ENCODE data around the gene ROR2. TPM values are rescaled to one million over a fixed set of nuclear protein-coding genes. Genes with fewer than 3 reads are reported as not detected.
A peak's percentile ranks its signal among the peaks of the same experiment; 100 is the strongest.

The ROR2 gene
- total RNA-seq, 1 donor from 2014 or later, result 3.8 TPM

DNA sequence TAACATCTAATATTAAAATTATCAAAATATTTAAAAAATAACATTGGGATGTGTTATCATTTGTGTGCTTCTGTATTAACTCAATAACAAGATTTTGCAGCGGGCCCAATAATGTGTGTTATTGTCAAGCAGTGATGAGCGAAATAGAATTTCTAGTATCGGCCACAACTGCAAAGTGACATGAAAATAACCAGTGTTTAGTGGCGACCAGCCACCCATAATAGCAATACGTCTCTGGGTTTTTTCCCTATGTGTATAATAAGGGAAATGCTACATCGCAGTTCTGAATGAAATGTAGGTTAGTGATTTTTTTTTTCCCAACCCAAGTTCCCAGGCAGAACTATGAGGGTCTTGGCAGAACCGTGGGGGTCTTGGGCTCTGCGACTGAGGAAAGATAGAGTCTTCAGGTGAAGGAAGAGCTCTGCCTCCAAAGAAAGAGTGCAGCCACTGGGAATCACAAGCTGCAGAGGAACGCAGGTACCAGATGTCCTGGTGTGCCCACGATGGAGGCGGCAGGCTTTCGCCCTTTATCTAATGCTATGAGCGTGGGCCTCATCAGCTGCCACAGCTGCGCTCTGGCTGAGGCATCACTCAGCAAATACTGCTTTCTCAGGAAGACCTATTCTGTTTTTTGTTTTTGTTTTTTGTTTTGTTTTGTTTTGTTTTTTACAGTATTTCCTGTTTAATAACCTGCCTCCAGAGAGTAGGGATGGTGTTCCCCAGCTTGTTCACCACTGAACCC, 235.0 kb downstream of the ROR2 start:
- peaks cover 5% of the 10 kb centered on the region for H3K27me3 ChIP-seq (ENCODE audit: low read depth)
- H3K4me1 ChIP-seq, result no peaks in the 10 kb centered on the region
- no peak for DNase-seq
- H3K36me3 ChIP-seq, result no peaks in the 10 kb centered on the region
- no peak for ATAC-seq
- H3K4me3 ChIP-seq, result no peak overlapping the region
- TF ChIP-seq, protein P1, sequence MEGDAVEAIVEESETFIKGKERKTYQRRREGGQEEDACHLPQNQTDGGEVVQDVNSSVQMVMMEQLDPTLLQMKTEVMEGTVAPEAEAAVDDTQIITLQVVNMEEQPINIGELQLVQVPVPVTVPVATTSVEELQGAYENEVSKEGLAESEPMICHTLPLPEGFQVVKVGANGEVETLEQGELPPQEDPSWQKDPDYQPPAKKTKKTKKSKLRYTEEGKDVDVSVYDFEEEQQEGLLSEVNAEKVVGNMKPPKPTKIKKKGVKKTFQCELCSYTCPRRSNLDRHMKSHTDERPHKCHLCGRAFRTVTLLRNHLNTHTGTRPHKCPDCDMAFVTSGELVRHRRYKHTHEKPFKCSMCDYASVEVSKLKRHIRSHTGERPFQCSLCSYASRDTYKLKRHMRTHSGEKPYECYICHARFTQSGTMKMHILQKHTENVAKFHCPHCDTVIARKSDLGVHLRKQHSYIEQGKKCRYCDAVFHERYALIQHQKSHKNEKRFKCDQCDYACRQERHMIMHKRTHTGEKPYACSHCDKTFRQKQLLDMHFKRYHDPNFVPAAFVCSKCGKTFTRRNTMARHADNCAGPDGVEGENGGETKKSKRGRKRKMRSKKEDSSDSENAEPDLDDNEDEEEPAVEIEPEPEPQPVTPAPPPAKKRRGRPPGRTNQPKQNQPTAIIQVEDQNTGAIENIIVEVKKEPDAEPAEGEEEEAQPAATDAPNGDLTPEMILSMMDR (IDR thresholded peaks at IDR 0.05), result no peak
- intact Hi-C loops (cut with DNase I), result no loop called here
- H3K9me3 ChIP-seq, result no peaks in the 10 kb centered on the region
- H3K27ac ChIP-seq, result no peak overlapping the region

DNA sequence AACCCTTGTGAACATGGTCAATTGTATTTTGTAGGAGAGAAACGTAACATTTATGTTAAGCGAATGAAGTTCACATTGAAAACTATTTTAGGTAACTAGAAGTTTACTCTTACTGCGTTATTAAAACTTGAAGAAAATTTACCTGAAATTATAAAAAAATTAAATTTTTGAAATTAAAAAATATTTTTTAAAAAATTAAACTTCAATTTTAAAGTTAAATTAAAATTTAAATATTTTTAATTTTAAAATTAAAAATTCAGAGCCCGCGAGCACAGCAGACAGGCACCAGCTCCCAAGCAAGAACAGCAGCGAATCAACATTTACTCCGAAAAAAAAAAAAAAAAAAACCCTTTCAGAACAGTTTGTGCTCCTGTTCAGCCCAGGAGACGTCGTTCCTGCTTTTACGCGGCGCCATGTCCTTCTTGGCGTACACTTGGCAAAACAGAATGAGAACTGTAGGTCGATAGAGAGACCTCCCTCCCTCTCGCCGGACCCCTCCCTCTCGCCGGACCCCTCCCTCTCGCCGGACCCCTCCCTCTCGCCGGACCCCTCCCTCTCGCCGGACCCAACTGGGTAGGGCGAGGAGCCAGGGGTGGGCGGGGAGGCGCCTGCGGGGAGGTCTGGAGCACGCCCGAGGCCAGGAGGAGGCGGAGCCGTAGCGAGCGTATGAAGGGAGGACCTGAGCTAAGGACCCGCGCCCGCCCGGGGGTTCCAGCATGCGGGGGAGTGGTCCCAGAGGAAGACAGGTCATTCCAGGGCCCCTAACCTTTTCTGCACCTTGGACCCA, 235.8 kb downstream of the ROR2 start:
- TF ChIP-seq, protein P1 (IDR thresholded peaks at IDR 0.05), result no peak
- ATAC-seq (peak; percentile 25 to 87), DNase-seq (peak; percentile 55)
- peaks cover 5% of the 10 kb centered on the region for H3K27me3 ChIP-seq (ENCODE audit: low read depth)
- no peaks in the 10 kb centered on the region for H3K9me3 ChIP-seq
- no peaks in the 10 kb centered on the region for H3K4me1 ChIP-seq
- peak overlapping the region; percentile 36 for H3K4me3 ChIP-seq
- no peak overlapping the region for H3K27ac ChIP-seq
- intact Hi-C loops (cut with DNase I), result no loop called here
- H3K36me3 ChIP-seq, result no peaks in the 10 kb centered on the region

DNA sequence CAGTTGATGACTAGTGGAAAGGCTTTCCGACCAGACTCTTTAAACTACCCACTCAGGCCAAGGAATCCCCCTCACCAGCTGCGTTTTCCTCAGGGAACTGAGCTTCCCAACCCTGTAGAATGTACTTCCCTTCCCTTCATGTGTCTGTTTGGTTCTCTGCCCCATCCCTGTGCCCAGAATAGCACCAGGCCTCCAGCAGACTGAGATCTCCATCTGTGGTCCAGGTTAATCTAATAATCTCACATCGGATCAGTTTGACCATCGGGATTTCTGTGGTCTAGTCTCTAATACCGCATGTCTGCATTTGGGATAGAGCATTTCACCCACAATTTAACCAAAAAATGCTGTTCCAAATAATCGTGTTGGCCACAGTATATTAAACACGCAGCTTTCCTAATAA, 237.2 kb downstream of the ROR2 start:
- DNase-seq (no peak), ATAC-seq (no peak)
- no peaks in the 10 kb centered on the region for H3K4me1 ChIP-seq
- H3K27me3 ChIP-seq (ENCODE audit: low read depth), result peaks cover 5% of the 10 kb centered on the region
- H3K36me3 ChIP-seq, result no peaks in the 10 kb centered on the region
- H3K27ac ChIP-seq, result no peak overlapping the region
- TF ChIP-seq, protein P1 (IDR thresholded peaks at IDR 0.05), result no peak
- H3K4me3 ChIP-seq, result no peak overlapping the region
- intact Hi-C loops (cut with DNase I), result no loop called here
- H3K9me3 ChIP-seq, result no peaks in the 10 kb centered on the region

DNA sequence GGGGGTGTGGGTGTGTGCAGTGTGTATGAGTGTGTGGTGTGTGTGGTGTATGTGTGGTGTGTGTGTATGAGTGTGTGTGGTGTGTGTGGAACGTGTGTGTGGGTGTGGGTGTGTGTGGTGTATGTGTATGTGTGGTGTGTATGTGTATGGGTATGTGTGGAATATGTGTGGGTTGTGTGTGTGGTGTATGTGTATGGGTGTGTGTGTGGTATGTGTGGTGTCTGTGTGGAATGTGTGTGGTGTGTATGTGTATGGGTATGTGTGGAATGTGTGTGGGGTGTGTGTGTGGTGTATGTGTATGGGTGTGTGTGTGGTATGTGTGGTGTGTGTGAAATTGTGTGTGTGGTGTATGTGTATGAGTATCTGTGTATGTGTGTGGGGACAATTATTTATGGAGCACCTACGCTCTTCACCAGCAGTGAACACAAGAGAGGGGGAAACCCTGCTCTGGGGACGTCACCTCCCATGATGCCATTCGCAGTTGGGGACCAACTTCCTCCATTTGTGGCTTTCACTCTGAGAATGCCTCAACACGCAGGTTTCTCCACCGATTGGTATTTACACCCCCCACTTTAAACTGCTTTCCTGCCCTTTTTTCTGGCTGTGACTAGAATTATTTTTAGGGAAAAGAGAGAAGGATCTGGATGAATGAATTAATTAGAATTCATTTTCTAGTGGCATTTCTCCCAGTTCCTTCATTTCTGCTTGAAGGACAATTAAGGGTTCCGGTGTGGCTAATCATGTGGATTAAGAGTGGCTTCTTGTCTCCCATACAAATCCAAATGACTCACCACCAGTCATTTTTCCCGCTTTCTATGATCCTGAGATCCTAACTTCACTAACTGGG, 238.1 kb downstream of the ROR2 start:
- H3K4me3 ChIP-seq, result no peak overlapping the region
- intact Hi-C loops (cut with DNase I), result no loop called here
- H3K9me3 ChIP-seq, result no peaks in the 10 kb centered on the region
- TF ChIP-seq, protein P1 (IDR thresholded peaks at IDR 0.05), result no peak
- H3K36me3 ChIP-seq, result no peaks in the 10 kb centered on the region
- peak; percentile 50 for DNase-seq
- H3K27me3 ChIP-seq (ENCODE audit: low read depth), result peaks cover 5% of the 10 kb centered on the region
- H3K27ac ChIP-seq, result no peak overlapping the region
- ATAC-seq, result peak; percentile 53 to 74
- no peaks in the 10 kb centered on the region for H3K4me1 ChIP-seq

DNA sequence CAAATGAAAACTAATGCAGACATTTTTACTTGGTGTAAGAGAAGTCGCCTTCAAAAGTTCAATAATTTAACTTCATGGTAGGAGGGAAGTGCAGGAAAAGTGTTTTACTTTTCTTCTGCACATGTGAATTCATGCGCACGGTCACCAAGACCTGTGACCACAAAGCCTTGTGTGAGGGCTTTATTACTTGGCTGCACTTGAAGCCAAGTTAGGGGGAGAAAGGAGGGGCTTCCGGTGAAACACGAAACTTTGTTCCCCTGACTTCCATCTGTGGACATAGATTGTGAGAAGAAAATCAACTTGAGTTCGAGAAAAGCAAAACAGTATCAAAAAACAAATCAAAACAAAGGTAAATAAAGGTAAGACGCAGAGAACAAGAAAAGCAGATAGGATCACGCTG, 239.9 kb downstream of the ROR2 start:
- Histone ChIP-seq H3K4me3 (no peak overlapping the region), H3K36me3 (no peaks in the 10 kb centered on the region), H3K27me3 (ENCODE audit: low read depth) (peaks cover 5% of the 10 kb centered on the region), H3K4me1 (no peaks in the 10 kb centered on the region), H3K9me3 (peaks cover 1% of the 10 kb centered on the region), H3K27ac (no peak overlapping the region)
- ATAC-seq (no peak), DNase-seq (no peak)
- TF ChIP-seq, protein P1 (IDR thresholded peaks at IDR 0.05), result no peak
- intact Hi-C loops (cut with DNase I), result no loop called here

Measured in lower lobe of right lung (tissue), 2 donors.